Smooth muscle cell (in vitro differentiated cells): ENCODE results near the gene LPCAT1. TPM values are rescaled to one million over a fixed set of nuclear protein-coding genes. Genes with fewer than 3 reads are reported as not detected.

Experiments used
- DNase-seq: peaks from one replicate; lab custom pipeline; 2025; ENCODE audit not compliant: unreplicated experiment; lab: John Stamatoyannopoulos, UW
- H2AFZ ChIP-seq: fragments of 200-600 bp; sonication (generic); 2 replicates; pipeline ENCODE4 v1.6.0; 2016; ENCODE audit warnings: antibody characterized with exemption, low read depth, mild to moderate bottlenecking
- H3F3A ChIP-seq: fragments of 200-600 bp; sonication (generic); 2 replicates; pipeline ENCODE4 v1.6.0; 2017; ENCODE audit warnings: antibody characterized with exemption, low read depth
- H3K27ac ChIP-seq: fragments of 200-600 bp; sonication (generic); 2 replicates; pipeline ENCODE4 v1.5.1; 2016; ENCODE audit warnings: low read depth, mild to moderate bottlenecking
- H3K27me3 ChIP-seq: fragments of 200-600 bp; sonication (generic); 2 replicates; pipeline ENCODE4 v1.6.1; 2016; ENCODE audit warnings: low read depth, mild to moderate bottlenecking
- H3K36me3 ChIP-seq: fragments of 200-600 bp; sonication (generic); 2 replicates; pipeline ENCODE4 v1.5.1; 2016; ENCODE audit warnings: low read depth
- H3K4me1 ChIP-seq: fragments of 200-600 bp; sonication (generic); 2 replicates; pipeline ENCODE4 v1.5.1; 2016; ENCODE audit warnings: low read depth
- H3K4me2 ChIP-seq: fragments of 200-600 bp; sonication (generic); 2 replicates; pipeline ENCODE4 v1.6.0; 2016; ENCODE audit warnings: mild to moderate bottlenecking
- H3K4me3 ChIP-seq: fragments of 200-600 bp; sonication (generic); 2 replicates; pipeline ENCODE4 v1.5.1; 2016; ENCODE audit warnings: mild to moderate bottlenecking
- H3K79me2 ChIP-seq: fragments of 200-600 bp; sonication (generic); 2 replicates; pipeline ENCODE4 v1.6.0; 2016; ENCODE audit warnings: low read depth, mild to moderate bottlenecking
- H3K9ac ChIP-seq: fragments of 200-600 bp; sonication (generic); 2 replicates; pipeline ENCODE4 v1.6.0; 2016; ENCODE audit warnings: low read depth
- H3K9me3 ChIP-seq: fragments of 200-600 bp; sonication (generic); replicated peaks from 2 replicates; pipeline ENCODE4 v1.5.1; 2016; ENCODE audit warnings: low read depth
- H4K20me1 ChIP-seq: fragments of 200-600 bp; sonication (generic); 2 replicates; pipeline ENCODE4 v1.6.0; 2016; ENCODE audit warnings: low read depth
- CTCF ChIP-seq: fragments of 200-600 bp; sonication (generic); IDR thresholded peaks from 2 replicates; pipeline ENCODE4 v1.5.1; 2017; ENCODE audit warnings: borderline replicate concordance, mild to moderate bottlenecking, antibody characterized with exemption; ENCODE audit not compliant: insufficient read depth, poor library complexity, severe bottlenecking
- WGBS: methylation state at CpG from one replicate; pipeline ENCODE4 v1.1.7; 2016; ENCODE audit warnings: low lambda C conversion rate; 5-methylcytosine and 5-hydroxymethylcytosine counted together
- polyA plus RNA-seq: library from polyadenylated mRNA; unstranded; fragments of >200 nt; fragmentation: Nextera tagmentation; extraction: Ambion mirVana; gene quantifications from 2 replicates; pipeline ENCODE4 v1.2.1, GENCODE V29; 2016
- total RNA-seq: library from RNA; depleted of rRNA; stranded (reverse); fragments of >200 nt; gene quantifications from 2 replicates; pipeline ENCODE4 v1.2.3, GENCODE V29; 2014

Gene LPCAT1
- total and polyA plus RNA-seq, 2 experiments from 2014 or later: 42.7 to 50.1 TPM

GRCh38 chr5:1472964-1473628 lies 50.7 kb downstream of the LPCAT1 start:
- no peak overlapping the region for H2AFZ ChIP-seq
- WGBS: 98% methylated on average over 22 of the region's 23 CpGs
- no peak for DNase-seq
- no peaks in the 10 kb centered on the region for H3K27me3 ChIP-seq
- H3K79me2 ChIP-seq: no peaks in the 10 kb centered on the region
- no peak overlapping the region for H3K9ac ChIP-seq
- no peaks in the 10 kb centered on the region for H3K4me1 ChIP-seq
- H3K4me3 ChIP-seq: no peak overlapping the region
- no peak overlapping the region for H3K27ac ChIP-seq
- no peaks in the 10 kb centered on the region for H3K36me3 ChIP-seq
- no peaks in the 10 kb centered on the region for H3K9me3 ChIP-seq
- H4K20me1 ChIP-seq: no peaks in the 10 kb centered on the region
- TF ChIP-seq CTCF: no peak
- H3F3A ChIP-seq: no peaks in the 10 kb centered on the region
- H3K4me2 ChIP-seq: no peak overlapping the region

GRCh38 chr5:1471997-1472963 lies 51.5 kb downstream of the LPCAT1 start:
- Histone ChIP-seq H3K9me3 (no peaks in the 10 kb centered on the region), H3K27ac (no peak overlapping the region), H3K36me3 (no peaks in the 10 kb centered on the region), H3K9ac (no peak overlapping the region), H3K27me3 (no peaks in the 10 kb centered on the region), H3K4me1 (no peaks in the 10 kb centered on the region), H3K4me3 (no peak overlapping the region), H3F3A (no peaks in the 10 kb centered on the region), H3K79me2 (no peaks in the 10 kb centered on the region), H2AFZ (no peak overlapping the region), H4K20me1 (no peaks in the 10 kb centered on the region), H3K4me2 (no peak overlapping the region)
- 97% methylated on average over 27 of the region's 27 CpGs for WGBS
- TF ChIP-seq CTCF: no peak
- DNase-seq: no peak

- no peaks in the 10 kb centered on the region for H3K36me3 ChIP-seq
- H4K20me1 ChIP-seq: no peaks in the 10 kb centered on the region
- H3K4me2 ChIP-seq: no peak overlapping the region
- 94% methylated on average over 8 of the region's 8 CpGs for WGBS
- no peak overlapping the region for H3K9ac ChIP-seq
- no peaks in the 10 kb centered on the region for H3F3A ChIP-seq
- H3K4me1 ChIP-seq: no peaks in the 10 kb centered on the region
- no peaks in the 10 kb centered on the region for H3K27me3 ChIP-seq
- DNase-seq: no peak
- no peaks in the 10 kb centered on the region for H3K9me3 ChIP-seq
- TF ChIP-seq CTCF: no peak
- H3K4me3 ChIP-seq: no peak overlapping the region
- H3K27ac ChIP-seq: no peak overlapping the region
- no peak overlapping the region for H2AFZ ChIP-seq
- no peaks in the 10 kb centered on the region for H3K79me2 ChIP-seq
These were observed 52.4 kb downstream of the LPCAT1 start for GRCh38 chr5:1471240-1471853.
